ENCODE measurements around the gene IFNAR2.

DNA sequence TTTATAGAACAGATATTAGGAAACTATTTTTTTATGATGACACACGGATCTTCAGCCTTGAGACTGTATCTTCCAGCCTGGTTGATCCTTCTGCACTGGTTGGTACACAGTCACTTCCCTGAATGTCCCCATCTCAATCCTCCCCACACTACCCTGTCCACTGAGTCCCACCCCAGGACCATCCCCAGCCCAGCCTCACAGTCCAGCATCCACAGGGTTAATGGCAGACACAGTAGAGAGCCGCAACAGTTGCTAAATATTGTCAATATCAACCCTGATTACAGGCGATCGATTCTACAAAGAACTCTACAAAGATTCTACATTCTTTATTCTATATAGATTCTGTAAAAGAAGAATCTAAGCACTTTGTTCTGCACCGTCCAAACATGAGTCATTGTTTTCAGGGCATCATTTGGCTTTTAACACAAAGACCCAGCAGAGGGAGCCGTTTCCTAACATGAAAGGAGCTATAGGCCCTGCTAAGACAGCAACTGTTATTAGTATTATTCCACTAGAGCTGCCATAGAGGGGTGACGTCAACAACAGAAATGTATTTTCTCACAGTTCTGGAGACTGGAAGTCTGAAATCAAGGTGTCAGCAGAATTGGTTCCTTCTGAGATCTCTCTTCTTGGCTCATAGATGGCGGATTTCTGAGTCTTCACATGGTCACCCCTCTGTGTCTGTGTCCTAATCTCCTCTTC, 30.1 kb upstream of the IFNAR2 start:
- TF ChIP-seq, protein P1, sequence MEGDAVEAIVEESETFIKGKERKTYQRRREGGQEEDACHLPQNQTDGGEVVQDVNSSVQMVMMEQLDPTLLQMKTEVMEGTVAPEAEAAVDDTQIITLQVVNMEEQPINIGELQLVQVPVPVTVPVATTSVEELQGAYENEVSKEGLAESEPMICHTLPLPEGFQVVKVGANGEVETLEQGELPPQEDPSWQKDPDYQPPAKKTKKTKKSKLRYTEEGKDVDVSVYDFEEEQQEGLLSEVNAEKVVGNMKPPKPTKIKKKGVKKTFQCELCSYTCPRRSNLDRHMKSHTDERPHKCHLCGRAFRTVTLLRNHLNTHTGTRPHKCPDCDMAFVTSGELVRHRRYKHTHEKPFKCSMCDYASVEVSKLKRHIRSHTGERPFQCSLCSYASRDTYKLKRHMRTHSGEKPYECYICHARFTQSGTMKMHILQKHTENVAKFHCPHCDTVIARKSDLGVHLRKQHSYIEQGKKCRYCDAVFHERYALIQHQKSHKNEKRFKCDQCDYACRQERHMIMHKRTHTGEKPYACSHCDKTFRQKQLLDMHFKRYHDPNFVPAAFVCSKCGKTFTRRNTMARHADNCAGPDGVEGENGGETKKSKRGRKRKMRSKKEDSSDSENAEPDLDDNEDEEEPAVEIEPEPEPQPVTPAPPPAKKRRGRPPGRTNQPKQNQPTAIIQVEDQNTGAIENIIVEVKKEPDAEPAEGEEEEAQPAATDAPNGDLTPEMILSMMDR (IDR thresholded peaks at IDR 0.05): peak; percentile 67 to 91 (median 84)
- TF ChIP-seq POLR2AphosphoS5 (IDR thresholded peaks at IDR 0.05) (peak in 1 of 2 donors; percentile 57), EP300 (IDR thresholded peaks at IDR 0.05) (no peak), POLR2A (IDR thresholded peaks at IDR 0.05) (no peak)
